K562 (cell line): ENCODE data around the gene RBM18.

Experiments used
- MAFK ChIP-seq: IDR thresholded peaks from 2 replicates; pipeline ENCODE4 v1.6.1; 2011; ENCODE audit warnings: low read length, improper control_type of control experiment
- ZKSCAN8 ChIP-seq: fragments of 200-800 bp; sonication (Bioruptor generic); IDR thresholded peaks from 2 replicates; pipeline ENCODE4 v1.6.1; 2016; ENCODE audit warnings: missing genetic modification characterization, missing compliant biosample characterization
- ZNF3 ChIP-seq: fragments of 250-450 bp; sonication (Bioruptor Pico); IDR thresholded peaks from 2 replicates; pipeline ENCODE4 v1.5.0; 2021; ENCODE audit warnings: mild to moderate bottlenecking, moderate library complexity
- TF ChIP-seq, protein P1 (sequence below), 3 experiments: IDR thresholded peaks in 2 of 3; conservative IDR thresholded peaks in 1 of 3; 2 replicates each; pipeline ENCODE4 v1.5.1; 2011 to 2012; ENCODE audit warnings: low read length in 3 of 3, mild to moderate bottlenecking in 3 of 3, control low read depth in 2 of 3, improper control_type of control experiment in 1 of 3, inconsistent platforms in 1 of 3, low read depth in 1 of 3, mixed read lengths in 1 of 3, moderate library complexity in 1 of 3; ENCODE audit not compliant: insufficient read depth in 2 of 3

DNA sequence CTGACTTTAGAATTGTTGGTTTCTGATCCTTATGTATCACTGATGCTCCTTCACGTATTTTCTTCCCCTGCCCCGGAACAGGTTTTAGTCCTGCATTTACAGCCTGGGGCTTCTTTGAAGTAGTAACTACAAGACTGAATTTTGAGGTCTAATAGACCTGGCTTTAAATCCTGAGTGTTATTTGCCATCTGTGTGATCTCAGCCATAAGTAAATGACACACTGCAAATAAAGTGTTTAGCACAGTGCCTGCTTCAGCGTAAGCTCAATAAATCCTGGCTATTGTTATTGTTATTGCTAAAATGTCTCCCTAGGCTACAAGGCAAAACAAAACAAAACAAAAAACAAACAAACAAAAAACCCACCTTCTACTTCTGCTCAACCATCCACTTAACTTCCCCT lies 20.3 kb downstream of the RBM18 start:
- no peak for TF ChIP-seq ZKSCAN8
- TF ChIP-seq MAFK: no peak
- TF ChIP-seq ZNF3 (CRISPR knock-in tag): no peak
- TF ChIP-seq, protein P1, sequence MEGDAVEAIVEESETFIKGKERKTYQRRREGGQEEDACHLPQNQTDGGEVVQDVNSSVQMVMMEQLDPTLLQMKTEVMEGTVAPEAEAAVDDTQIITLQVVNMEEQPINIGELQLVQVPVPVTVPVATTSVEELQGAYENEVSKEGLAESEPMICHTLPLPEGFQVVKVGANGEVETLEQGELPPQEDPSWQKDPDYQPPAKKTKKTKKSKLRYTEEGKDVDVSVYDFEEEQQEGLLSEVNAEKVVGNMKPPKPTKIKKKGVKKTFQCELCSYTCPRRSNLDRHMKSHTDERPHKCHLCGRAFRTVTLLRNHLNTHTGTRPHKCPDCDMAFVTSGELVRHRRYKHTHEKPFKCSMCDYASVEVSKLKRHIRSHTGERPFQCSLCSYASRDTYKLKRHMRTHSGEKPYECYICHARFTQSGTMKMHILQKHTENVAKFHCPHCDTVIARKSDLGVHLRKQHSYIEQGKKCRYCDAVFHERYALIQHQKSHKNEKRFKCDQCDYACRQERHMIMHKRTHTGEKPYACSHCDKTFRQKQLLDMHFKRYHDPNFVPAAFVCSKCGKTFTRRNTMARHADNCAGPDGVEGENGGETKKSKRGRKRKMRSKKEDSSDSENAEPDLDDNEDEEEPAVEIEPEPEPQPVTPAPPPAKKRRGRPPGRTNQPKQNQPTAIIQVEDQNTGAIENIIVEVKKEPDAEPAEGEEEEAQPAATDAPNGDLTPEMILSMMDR (IDR thresholded peaks at IDR 0.05 in 2 of 3, conservative IDR thresholded peaks at IDR 0.05 in 1 of 3; ENCODE audit: insufficient read depth in 2 of 3, low read depth in 1 of 3, low read length in 3 of 3): no peak
